Duodenal mucosa (tissue), 2 donors: ENCODE data around the gene TOMM34.

Source experiments
- H3K27ac ChIP-seq: one replicate; pipeline ENCODE4 v1.7.0; 2013; ENCODE audit warnings: low read depth, low read length
- H3K27me3 ChIP-seq, 2 donors: one replicate each; pipeline ENCODE4 v1.7.0; 2013; ENCODE audit warnings: low read length in 2 of 2, control low read depth in 1 of 2; ENCODE audit not compliant: insufficient read depth in 2 of 2, control insufficient read depth in 1 of 2
- H3K36me3 ChIP-seq, 2 donors: one replicate each; pipeline ENCODE4 v1.7.0; 2013; ENCODE audit warnings: low read length in 2 of 2, control low read depth in 1 of 2; ENCODE audit not compliant: insufficient read depth in 2 of 2, control insufficient read depth in 1 of 2
- H3K4me1 ChIP-seq, 2 donors: one replicate each; pipeline ENCODE4 v1.7.0; 2013; ENCODE audit warnings: low read length in 2 of 2, control low read depth in 1 of 2; ENCODE audit not compliant: insufficient read depth in 2 of 2, control insufficient read depth in 1 of 2
- H3K4me3 ChIP-seq, 2 donors: one replicate each; pipeline ENCODE4 v1.7.0; 2013; ENCODE audit warnings: low read length in 2 of 2, low read depth in 1 of 2
- H3K9ac ChIP-seq, 2 donors: one replicate each; pipeline ENCODE4 v1.7.0; 2013; ENCODE audit warnings: low read length in 2 of 2, low read depth in 1 of 2
- H3K9me3 ChIP-seq, 2 donors: one replicate each; pipeline ENCODE4 v1.7.0; 2013; ENCODE audit warnings: low read length in 2 of 2, control low read depth in 1 of 2; ENCODE audit not compliant: control insufficient read depth in 1 of 2

TOMM34 gene

GRCh38 chr20:44963325-44964215 lies 3.4 kb upstream of the TOMM34 start:
- Histone ChIP-seq H3K9ac (no peak overlapping the region), H3K4me1 (peaks cover 35 to 37% of the 10 kb centered on the region in 2 donors), H3K9me3 (no peaks in the 10 kb centered on the region), H3K27me3 (no peaks in the 10 kb centered on the region), H3K4me3 (no peak overlapping the region), H3K27ac (no peak overlapping the region), H3K36me3 (no peaks in the 10 kb centered on the region)

- H3K9me3 ChIP-seq: no peaks in the 10 kb centered on the region
These were observed 2.3 kb upstream of the TOMM34 start for GRCh38 chr20:44962483-44962882.

GRCh38 chr20:44961870-44962267 lies 1.7 kb upstream of the TOMM34 start:
- Histone ChIP-seq H3K4me1 (peaks cover 25 to 29% of the 10 kb centered on the region in 2 donors), H3K9me3 (no peaks in the 10 kb centered on the region), H3K4me3 (no peak overlapping the region), H3K27ac (no peak overlapping the region), H3K9ac (no peak overlapping the region), H3K27me3 (no peaks in the 10 kb centered on the region), H3K36me3 (no peaks in the 10 kb centered on the region)

More at GRCh38 chr20:44962483-44962882, 2.3 kb upstream of the TOMM34 start:
- Histone ChIP-seq H3K27ac (no peak overlapping the region), H3K36me3 (no peaks in the 10 kb centered on the region), H3K27me3 (no peaks in the 10 kb centered on the region), H3K9ac (no peak overlapping the region), H3K4me3 (no peak overlapping the region), H3K4me1 (peaks cover 31 to 33% of the 10 kb centered on the region in 2 donors)

DNA sequence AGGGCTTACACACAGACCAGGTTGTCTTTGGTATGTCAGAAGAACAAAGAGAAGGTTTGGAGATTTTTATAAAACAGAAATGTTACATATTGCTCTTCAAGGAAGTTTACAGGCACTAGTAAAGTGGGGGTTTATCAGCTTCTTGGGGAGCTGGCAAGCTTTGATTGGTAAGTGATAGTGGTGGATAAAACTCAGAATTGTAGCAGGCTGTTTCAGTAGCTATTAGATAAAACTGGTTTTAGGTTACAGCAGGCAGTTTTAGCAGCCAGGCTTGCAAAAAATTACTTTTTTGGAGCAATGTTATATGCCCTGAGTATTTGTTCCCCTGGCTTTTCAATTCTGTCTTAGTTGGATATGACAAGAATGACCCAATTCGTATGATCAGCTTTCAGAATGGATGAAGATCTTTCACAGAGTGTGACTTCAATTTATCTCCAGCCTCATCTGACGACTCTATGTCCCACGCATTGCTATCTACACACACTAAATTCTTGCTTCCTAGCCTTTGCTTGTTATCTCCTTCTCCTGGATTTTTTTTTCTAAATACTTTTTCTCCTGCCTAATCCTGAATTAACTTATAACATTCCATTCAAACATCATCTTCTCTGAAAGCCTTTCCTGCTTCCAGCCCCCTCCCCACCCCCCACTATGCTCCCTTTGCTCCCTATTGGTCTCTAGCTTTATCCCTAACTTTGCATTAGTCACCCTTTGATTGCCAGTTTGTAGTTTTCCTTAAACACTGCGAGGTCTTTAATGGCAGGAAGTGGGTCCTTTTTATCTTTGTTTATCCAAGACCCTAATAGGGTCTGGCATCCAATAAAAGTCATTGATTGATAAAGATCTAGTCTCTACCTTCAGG lies 1.0 kb upstream of the TOMM34 start:
- Histone ChIP-seq H3K9ac (no peak overlapping the region), H3K4me1 (peaks cover 22 to 27% of the 10 kb centered on the region in 2 donors), H3K27ac (no peak overlapping the region), H3K4me3 (no peak overlapping the region), H3K36me3 (peaks cover 1 to 2% of the 10 kb centered on the region in 2 donors), H3K27me3 (no peaks in the 10 kb centered on the region), H3K9me3 (no peaks in the 10 kb centered on the region)

DNA sequence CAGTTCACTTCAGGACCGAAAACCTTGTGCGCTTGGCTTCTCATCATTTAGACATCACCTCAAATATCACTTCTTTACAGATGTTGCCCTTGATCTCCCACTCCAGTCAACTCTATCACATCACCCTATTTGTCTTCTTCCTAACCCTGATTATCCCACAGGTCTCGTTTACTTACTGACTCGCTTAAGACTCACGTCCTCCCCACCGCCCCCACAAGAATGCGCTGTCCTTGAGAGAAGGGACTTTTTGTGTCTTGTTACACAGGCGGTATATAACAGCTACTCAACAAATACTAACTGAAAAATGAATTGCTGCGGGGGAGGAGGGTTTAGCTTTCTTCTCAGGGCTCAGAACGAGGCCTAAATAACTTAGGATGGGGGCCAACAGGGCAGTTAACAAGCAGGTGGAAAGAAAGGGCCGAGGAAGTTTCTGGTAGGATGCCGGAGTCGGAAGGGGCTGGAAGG lies 527 bp downstream of the TOMM34 start:
- Histone ChIP-seq H3K36me3 (peaks cover 11 to 17% of the 10 kb centered on the region in 2 donors), H3K9me3 (no peaks in the 10 kb centered on the region), H3K4me1 (peaks cover 13 to 19% of the 10 kb centered on the region in 2 donors), H3K27ac (no peak overlapping the region), H3K4me3 (peak overlapping the region; percentile 73 to 86), H3K27me3 (no peaks in the 10 kb centered on the region), H3K9ac (peak overlapping the region; percentile 56 to 81)

- Histone ChIP-seq H3K9me3 (no peaks in the 10 kb centered on the region), H3K4me3 (peak overlapping the region; percentile 73 to 86), H3K4me1 (peaks cover 13 to 19% of the 10 kb centered on the region in 2 donors), H3K9ac (peak overlapping the region; percentile 56 to 81), H3K27me3 (no peaks in the 10 kb centered on the region), H3K36me3 (peaks cover 15 to 22% of the 10 kb centered on the region in 2 donors), H3K27ac (no peak overlapping the region)
These were observed 1.0 kb downstream of the TOMM34 start for GRCh38 chr20:44959082-44959637.

DNA sequence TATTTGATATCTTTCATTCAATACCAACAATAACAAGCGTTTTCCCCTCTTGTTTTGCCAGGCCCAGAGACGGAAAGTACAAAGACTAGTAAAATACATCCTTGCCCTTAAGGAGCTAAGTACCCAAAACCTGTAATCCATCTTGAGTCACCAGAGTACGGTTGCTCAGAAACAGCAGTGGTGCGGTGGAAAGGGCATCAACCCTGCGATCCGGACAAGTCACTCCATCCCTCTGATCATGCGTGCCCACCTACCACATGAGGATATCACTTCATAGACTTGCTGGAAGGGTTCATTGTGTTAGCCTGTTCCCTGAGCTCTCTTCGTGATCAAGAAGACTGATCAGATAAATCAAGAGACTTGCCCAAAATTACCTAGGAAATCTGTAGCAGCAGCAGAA lies 1.9 kb downstream of the TOMM34 start:
- Histone ChIP-seq H3K4me3 (no peak overlapping the region), H3K9me3 (no peaks in the 10 kb centered on the region), H3K36me3 (peaks cover 15 to 30% of the 10 kb centered on the region in 2 donors), H3K4me1 (peaks cover 13 to 19% of the 10 kb centered on the region in 2 donors), H3K27me3 (no peaks in the 10 kb centered on the region), H3K27ac (no peak overlapping the region), H3K9ac (no peak overlapping the region)

GRCh38 chr20:44956410-44956809 lies 3.8 kb downstream of the TOMM34 start:
- Histone ChIP-seq H3K27ac (no peak overlapping the region), H3K4me3 (no peak overlapping the region), H3K4me1 (peaks cover 13 to 19% of the 10 kb centered on the region in 2 donors), H3K9ac (no peak overlapping the region), H3K9me3 (no peaks in the 10 kb centered on the region), H3K36me3 (peaks cover 20 to 49% of the 10 kb centered on the region in 2 donors), H3K27me3 (no peaks in the 10 kb centered on the region)

- Histone ChIP-seq H3K9ac (no peak overlapping the region), H3K36me3 (peaks cover 31 to 60% of the 10 kb centered on the region in 2 donors)
These were observed 4.9 kb downstream of the TOMM34 start for GRCh38 chr20:44955270-44955669.

More at GRCh38 chr20:44955270-44955669, 4.9 kb downstream of the TOMM34 start:
- H3K4me3 ChIP-seq: no peak overlapping the region
- H3K9me3 ChIP-seq: no peaks in the 10 kb centered on the region
- H3K27ac ChIP-seq: no peak overlapping the region
- H3K27me3 ChIP-seq: no peaks in the 10 kb centered on the region
- peaks cover 7 to 15% of the 10 kb centered on the region in 2 donors for H3K4me1 ChIP-seq
